H9 (cell line): ENCODE measurements around the gene BTD. TPM values are rescaled to one million over a fixed set of nuclear protein-coding genes. Genes with fewer than 3 reads are reported as not detected.
A peak's percentile ranks its signal among the peaks of the same experiment; 100 is the strongest.

Experiments
- DNase-seq: peaks from one replicate; pipeline ENCODE4 v3.0.0-alpha.2; 2017
- H2AFZ ChIP-seq: one replicate; pipeline ENCODE4 v1.6.1; 2013; ENCODE audit warnings: mild to moderate bottlenecking, low read length, control low read depth, moderate library complexity
- H2AK5ac ChIP-seq: 2 replicates; pipeline ENCODE4 v1.6.1; 2013; ENCODE audit warnings: low read length, control low read depth, mixed read lengths; ENCODE audit not compliant: insufficient read length
- H2BK120ac ChIP-seq: one replicate; pipeline ENCODE4 v1.6.1; 2013; ENCODE audit warnings: low read depth, mild to moderate bottlenecking, low read length, control low read depth, inconsistent platforms; ENCODE audit not compliant: poor library complexity, severe bottlenecking
- H2BK12ac ChIP-seq: 2 replicates; pipeline ENCODE4 v1.6.1; 2013; ENCODE audit warnings: low read length, control low read depth, mixed read lengths, low read depth; ENCODE audit not compliant: insufficient read length
- H2BK15ac ChIP-seq: 2 replicates; pipeline ENCODE4 v1.6.1; 2013; ENCODE audit warnings: low read depth, low read length, control low read depth
- H2BK20ac ChIP-seq: one replicate; pipeline ENCODE4 v1.6.1; 2013; ENCODE audit warnings: low read depth, mild to moderate bottlenecking, low read length, control low read depth, inconsistent platforms; ENCODE audit not compliant: poor library complexity, severe bottlenecking
- H2BK5ac ChIP-seq: 2 replicates; pipeline ENCODE4 v1.6.1; 2013; ENCODE audit warnings: low read length, control low read depth, mixed read lengths; ENCODE audit not compliant: insufficient read length
- H3K14ac ChIP-seq: 2 replicates; pipeline ENCODE4 v1.6.1; 2013; ENCODE audit warnings: low read length, control low read depth; ENCODE audit not compliant: insufficient read depth
- H3K18ac ChIP-seq: 2 replicates; pipeline ENCODE4 v1.6.1; 2013; ENCODE audit warnings: low read depth, mild to moderate bottlenecking, mixed read lengths, low read length, control low read depth; ENCODE audit not compliant: insufficient read length
- H3K23ac ChIP-seq: 2 replicates; pipeline ENCODE4 v1.6.1; 2013; ENCODE audit warnings: low read length, control low read depth, mixed read lengths, low read depth; ENCODE audit not compliant: insufficient read length
- H3K23me2 ChIP-seq: 2 replicates; pipeline ENCODE4 v1.6.1; 2013; ENCODE audit warnings: low read depth, mild to moderate bottlenecking, mixed read lengths, low read length, control low read depth; ENCODE audit not compliant: insufficient read length, poor library complexity, severe bottlenecking
- H3K27ac ChIP-seq: 2 replicates; pipeline ENCODE4 v1.5.1; 2013; ENCODE audit warnings: low read length, control low read depth, mixed read lengths, low read depth; ENCODE audit not compliant: insufficient read length
- H3K27me3 ChIP-seq: 2 replicates; pipeline ENCODE4 v1.6.1; 2013; ENCODE audit warnings: low read length, control low read depth, inconsistent platforms; ENCODE audit not compliant: insufficient read depth
- H3K4ac ChIP-seq: 2 replicates; pipeline ENCODE4 v1.6.1; 2013; ENCODE audit warnings: low read depth, mild to moderate bottlenecking, control low read depth, inconsistent platforms, low read length, moderate library complexity
- H3K4me1 ChIP-seq: 2 replicates; pipeline ENCODE4 v1.6.1; 2013; ENCODE audit warnings: low read length, control low read depth, inconsistent platforms; ENCODE audit not compliant: insufficient read depth
- H3K4me2 ChIP-seq: 2 replicates; pipeline ENCODE4 v1.6.1; 2013; ENCODE audit warnings: low read length, control low read depth, mixed read lengths; ENCODE audit not compliant: insufficient read length, insufficient read depth
- H3K56ac ChIP-seq: 2 replicates; pipeline ENCODE4 v1.6.1; 2013; ENCODE audit warnings: low read depth, mild to moderate bottlenecking, mixed read lengths, low read length, control low read depth; ENCODE audit not compliant: insufficient read length
- H3K79me1 ChIP-seq: 2 replicates; pipeline ENCODE4 v1.6.1; 2013; ENCODE audit warnings: low read depth, mild to moderate bottlenecking, moderate library complexity, low read length, control low read depth, inconsistent platforms; ENCODE audit not compliant: insufficient read depth, poor library complexity, severe bottlenecking
- H3K79me2 ChIP-seq: 2 replicates; pipeline ENCODE4 v1.6.1; 2013; ENCODE audit warnings: low read length, control low read depth, inconsistent platforms; ENCODE audit not compliant: insufficient read depth
- H3K9ac ChIP-seq: 2 replicates; pipeline ENCODE4 v1.6.1; 2013; ENCODE audit warnings: low read length, control low read depth, mixed read lengths; ENCODE audit not compliant: insufficient read length; ENCODE audit errors: extremely low read depth
- H3K9me3 ChIP-seq: one replicate; pipeline ENCODE4 v1.6.1; 2013; ENCODE audit warnings: low read depth, low read length, inconsistent platforms; ENCODE audit not compliant: control insufficient read depth
- H3T11ph ChIP-seq: one replicate; pipeline ENCODE4 v1.6.1; 2013; ENCODE audit warnings: mild to moderate bottlenecking, low read length, control low read depth, inconsistent platforms
- H4K20me1 ChIP-seq: one replicate; pipeline ENCODE4 v1.6.1; 2013; ENCODE audit not compliant: control insufficient read depth, insufficient read length, insufficient read depth
- H4K5ac ChIP-seq: 2 replicates; pipeline ENCODE4 v1.6.1; 2013; ENCODE audit warnings: low read depth, mild to moderate bottlenecking, mixed read lengths, low read length, control low read depth; ENCODE audit not compliant: insufficient read length
- H4K8ac ChIP-seq: replicated peaks from 2 replicates; pipeline ENCODE4 v1.6.1; 2013; ENCODE audit warnings: low read length, control low read depth, mixed read lengths, low read depth; ENCODE audit not compliant: insufficient read length
- H4K91ac ChIP-seq: 2 replicates; pipeline ENCODE4 v1.6.1; 2013; ENCODE audit warnings: low read depth, mild to moderate bottlenecking, moderate library complexity, mixed read lengths, low read length, control low read depth; ENCODE audit not compliant: insufficient read length
- H3K27ac Mint-ChIP-seq, 3 experiments: 2 replicates in 2 of 3; 3 replicates in 1 of 3; pipeline ENCODE4 v1.8.0; 2020 to 2021; ENCODE audit warnings: mixed read lengths in 3 of 3, mild to moderate bottlenecking in 1 of 3, moderate library complexity in 1 of 3
- H3K27me3 Mint-ChIP-seq: 2 replicates; pipeline ENCODE4 v1.8.0; 2021; ENCODE audit warnings: low read depth, mild to moderate bottlenecking, moderate library complexity, mixed read lengths
- H3K36me3 Mint-ChIP-seq, 3 experiments: 2 replicates in 2 of 3; 3 replicates in 1 of 3; pipeline ENCODE4 v1.8.0; 2020 to 2021; ENCODE audit warnings: low read depth in 3 of 3, mixed read lengths in 3 of 3; ENCODE audit not compliant: insufficient read depth in 1 of 3
- H3K4me1 Mint-ChIP-seq, 2 experiments: 2 replicates each; pipeline ENCODE4 v1.8.0; 2020; ENCODE audit warnings: mixed read lengths in 2 of 2
- H3K4me3 Mint-ChIP-seq, 2 experiments: 2 replicates in 1 of 2; 3 replicates in 1 of 2; pipeline ENCODE4 v1.8.0; 2020 to 2021; ENCODE audit warnings: mild to moderate bottlenecking in 2 of 2, mixed read lengths in 2 of 2, moderate library complexity in 1 of 2
- H3K9me3 Mint-ChIP-seq, 2 experiments: 2 replicates in 1 of 2; 3 replicates in 1 of 2; pipeline ENCODE4 v1.8.0; 2020; ENCODE audit warnings: mild to moderate bottlenecking in 2 of 2, mixed read lengths in 2 of 2, moderate library complexity in 1 of 2
- WGBS: extraction: QIAGEN DNeasy Blood & Tissue Kit; methylation state at CpG from one replicate; pipeline ENCODE4 v1.1.7; 2013; ENCODE audit warnings: missing lambda C conversion rate, low lambda C conversion rate, mixed read lengths; ENCODE audit not compliant: insufficient read length; ENCODE audit errors: extremely low coverage; 5-methylcytosine and 5-hydroxymethylcytosine counted together
- total RNA-seq: library from RNA; stranded (reverse); gene quantifications from 2 replicates; pipeline ENCODE4 v1.2.1, GENCODE V29; 2021
- TF ChIP-seq, protein P1 (sequence below): fragments of 200-600 bp; sonication (generic); conservative IDR thresholded peaks from 3 replicates; pipeline ENCODE4 v1.8.0; 2021; ENCODE audit warnings: antibody characterized with exemption, mild to moderate bottlenecking

Gene BTD
- total RNA-seq, 1 experiment from 2014 or later, result 21.5 TPM

DNA sequence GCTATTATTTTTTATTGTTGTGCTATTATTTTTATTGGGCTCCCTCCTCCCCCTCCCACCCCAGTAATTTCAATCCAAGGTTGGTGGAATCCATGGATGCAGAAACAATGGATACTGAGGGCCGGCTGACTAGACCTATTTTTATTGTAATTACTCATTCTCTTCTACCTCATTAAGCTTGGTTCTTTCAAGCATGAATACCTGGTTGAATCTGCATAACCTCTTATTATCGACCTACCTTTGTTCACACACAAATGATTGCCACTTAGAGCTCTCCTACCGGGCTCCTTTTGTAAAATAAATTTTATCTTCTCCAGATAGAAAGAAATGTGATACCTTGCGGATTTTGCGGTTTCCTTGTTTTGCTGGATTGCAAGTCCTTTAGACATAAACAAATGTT is 31.6 kb downstream of the BTD start:
- Histone ChIP-seq H3K27ac (no peak overlapping the region), H3K27me3 (no peaks in the 10 kb centered on the region), H3K14ac (no peak overlapping the region), H3K4me1 (peaks cover 21% of the 10 kb centered on the region), H2BK5ac (no peak overlapping the region), H2BK15ac (no peak overlapping the region), H3K79me1 (no peaks in the 10 kb centered on the region), H2BK20ac (no peak overlapping the region), H3K23me2 (no peaks in the 10 kb centered on the region), H2BK12ac (no peak overlapping the region), H3K56ac (no peak overlapping the region), H2AK5ac (no peak overlapping the region), H2AFZ (no peak overlapping the region), H3K18ac (peak overlapping the region; percentile 30), H3K23ac (no peak overlapping the region), H3K4me2 (peak overlapping the region; percentile 29), H3K9me3 (no peaks in the 10 kb centered on the region), H2BK120ac (no peak overlapping the region), H3K79me2 (no peaks in the 10 kb centered on the region), H4K20me1 (no peaks in the 10 kb centered on the region), H4K8ac (no peak overlapping the region), H3K4ac (no peak overlapping the region), H3T11ph (no peak overlapping the region), H3K9ac (no peak overlapping the region), H4K5ac (no peak overlapping the region), H4K91ac (no peak overlapping the region)
- Mint-ChIP-seq H3K9me3 (no peaks in the 10 kb centered on the region), H3K4me3 (peak overlapping the region in 1 of 2 experiments; percentile 24; a peak in 2 of 5 replicates), H3K27ac (peak overlapping the region; percentile 21 to 76 (median 47); a peak in 4 of 7 replicates), H3K27me3 (no peaks in the 10 kb centered on the region), H3K36me3 (peaks cover 4 to 5% (median 4%) of the 10 kb centered on the region in 3 experiments; a peak in 4 of 7 replicates), H3K4me1 (peaks cover 66 to 76% of the 10 kb centered on the region in 2 experiments)
- no CpG with 5 or more reads among the region's 5 CpGs for WGBS
- TF ChIP-seq, protein P1, sequence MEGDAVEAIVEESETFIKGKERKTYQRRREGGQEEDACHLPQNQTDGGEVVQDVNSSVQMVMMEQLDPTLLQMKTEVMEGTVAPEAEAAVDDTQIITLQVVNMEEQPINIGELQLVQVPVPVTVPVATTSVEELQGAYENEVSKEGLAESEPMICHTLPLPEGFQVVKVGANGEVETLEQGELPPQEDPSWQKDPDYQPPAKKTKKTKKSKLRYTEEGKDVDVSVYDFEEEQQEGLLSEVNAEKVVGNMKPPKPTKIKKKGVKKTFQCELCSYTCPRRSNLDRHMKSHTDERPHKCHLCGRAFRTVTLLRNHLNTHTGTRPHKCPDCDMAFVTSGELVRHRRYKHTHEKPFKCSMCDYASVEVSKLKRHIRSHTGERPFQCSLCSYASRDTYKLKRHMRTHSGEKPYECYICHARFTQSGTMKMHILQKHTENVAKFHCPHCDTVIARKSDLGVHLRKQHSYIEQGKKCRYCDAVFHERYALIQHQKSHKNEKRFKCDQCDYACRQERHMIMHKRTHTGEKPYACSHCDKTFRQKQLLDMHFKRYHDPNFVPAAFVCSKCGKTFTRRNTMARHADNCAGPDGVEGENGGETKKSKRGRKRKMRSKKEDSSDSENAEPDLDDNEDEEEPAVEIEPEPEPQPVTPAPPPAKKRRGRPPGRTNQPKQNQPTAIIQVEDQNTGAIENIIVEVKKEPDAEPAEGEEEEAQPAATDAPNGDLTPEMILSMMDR, result no peak
- no peak for DNase-seq
